GM19238 (cell line): ENCODE measurements around the gene ZNF536.
"Not testable (repeated sequence)": the region's sequence is repeated elsewhere in the genome, so short reads cannot be mapped to it uniquely, and the experiment has no call there.

ENCODE experiments used
- DNase-seq: peaks from one replicate; pipeline ENCODE4 v3.0.0; 2011; ENCODE audit warnings: low spot score; ENCODE audit not compliant: insufficient read length

ZNF536 gene

GRCh38 chr19:30417166-30417565 is 45.0 kb downstream of the ZNF536 start:
- DNase-seq: not testable (repeated sequence)

GRCh38 chr19:30419568-30420180 is 47.5 kb downstream of the ZNF536 start:
- no peak for DNase-seq

GRCh38 chr19:30420316-30420715 is 48.1 kb downstream of the ZNF536 start:
- DNase-seq: no peak

GRCh38 chr19:30420881-30421280 is 48.7 kb downstream of the ZNF536 start:
- no peak for DNase-seq

- no peak for DNase-seq
Observed at GRCh38 chr19:30421571-30421970, 49.4 kb downstream of the ZNF536 start.

GRCh38 chr19:30423481-30423880 is 51.3 kb downstream of the ZNF536 start:
- no peak for DNase-seq

- DNase-seq: no peak
Observed at GRCh38 chr19:30425885-30426838, 54.0 kb downstream of the ZNF536 start.

GRCh38 chr19:30426864-30427263 is 54.7 kb downstream of the ZNF536 start:
- no peak for DNase-seq

GRCh38 chr19:30428092-30428680 is 56.0 kb downstream of the ZNF536 start:
- DNase-seq: no peak

GRCh38 chr19:30428844-30429243 is 56.7 kb downstream of the ZNF536 start:
- DNase-seq: no peak

- DNase-seq: no peak
Observed at GRCh38 chr19:30430206-30430734, 58.1 kb downstream of the ZNF536 start.

GRCh38 chr19:30431591-30431990 is 59.4 kb downstream of the ZNF536 start:
- no peak for DNase-seq

- DNase-seq: no peak
Observed at GRCh38 chr19:30434797-30435594, 62.8 kb downstream of the ZNF536 start.

- DNase-seq: no peak
Observed at GRCh38 chr19:30437869-30438268, 65.7 kb downstream of the ZNF536 start.

- no peak for DNase-seq
Observed at GRCh38 chr19:30439310-30439709, 67.1 kb downstream of the ZNF536 start.

- DNase-seq: no peak
Observed at GRCh38 chr19:30441011-30441410, 68.8 kb downstream of the ZNF536 start.

GRCh38 chr19:30442674-30443073 is 70.5 kb downstream of the ZNF536 start:
- no peak for DNase-seq

GRCh38 chr19:30443531-30444252 is 71.5 kb downstream of the ZNF536 start:
- DNase-seq: no peak

- no peak for DNase-seq
Observed at GRCh38 chr19:30444253-30444671, 72.1 kb downstream of the ZNF536 start.

GRCh38 chr19:30444686-30445232 is 72.6 kb downstream of the ZNF536 start:
- no peak for DNase-seq
